ENCODE results near the gene CDC27.
"Not testable (repeated sequence)": the region's sequence is repeated elsewhere in the genome, so short reads cannot be mapped to it uniquely, and the experiment has no call there.

GRCh38 chr17:47105246-47105645 lies 83.8 kb downstream of the CDC27 start:
- not testable (repeated sequence) for TF ChIP-seq EZH2 (IDR thresholded peaks at IDR 0.05; ENCODE audit: borderline replicate concordance, insufficient read depth, low read depth, low read length, poor library complexity, severe bottlenecking); CTCF (IDR thresholded peaks at IDR 0.05)

All from B cell (primary cell).